Mucosa of descending colon (tissue), 3 donors: ENCODE measurements around the gene STIL. TPM values are rescaled to one million over a fixed set of nuclear protein-coding genes. Genes with fewer than 3 reads are reported as not detected.
"Not testable (repeated sequence)": the region's sequence is repeated elsewhere in the genome, so short reads cannot be mapped to it uniquely, and the experiment has no call there.

ENCODE experiments used
- ATAC-seq: fragments of 200-7000 bp; cut with Tn5 transposase; one replicate; pipeline ENCODE4 v1.9.1; 2020; ENCODE audit warnings: mild to moderate bottlenecking, moderate library complexity
- DNase-seq, 3 donors: peaks; one replicate each; pipeline ENCODE4 v3.0.0-alpha.2; 2020
- H3K36me3 ChIP-seq: fragments of 200-600 bp; one replicate; pipeline ENCODE4 v1.8.0; 2021; ENCODE audit warnings: low read depth, mild to moderate bottlenecking
- H3K4me1 ChIP-seq: fragments of 200-600 bp; one replicate; pipeline ENCODE4 v1.8.0; 2021; ENCODE audit warnings: low read depth, mild to moderate bottlenecking
- H3K4me3 ChIP-seq: fragments of 200-600 bp; one replicate; pipeline ENCODE4 v1.8.0; 2021; ENCODE audit warnings: mild to moderate bottlenecking
- H3K9me3 ChIP-seq: fragments of 200-600 bp; one replicate; pipeline ENCODE4 v1.8.0; 2021; ENCODE audit warnings: mild to moderate bottlenecking
- intact Hi-C, 2 donors: fragments of 100-400 bp; cut with DNase I in 1 of 2; cut with micrococcal nuclease in 1 of 2; formaldehyde crosslinking; loops; one replicate each; pipeline versions ENCODE4 v1.11.0 to v1.11.1; 2022; cut with DNase I, micrococcal nuclease
- total RNA-seq, 3 donors: library from RNA; stranded (reverse); fragmentation: NEBNext Ultra II Directional in 2 of 3; extraction: Animal tissue kit (Norgen Biotek cat#: 25700) in 2 of 3; gene quantifications; one replicate each; pipeline versions ENCODE4 v1.2.1 to v1.2.4, GENCODE V29; 2021 to 2023
- TF ChIP-seq, protein P1 (sequence below): fragments of 200-600 bp; IDR thresholded peaks from one replicate; pipeline ENCODE4 v1.8.0; 2022; ENCODE audit warnings: antibody characterized with exemption, mild to moderate bottlenecking
- donor health status: DM: no; HTN: no; CAD: no; lungs with moderate emphysema.
- donor health status: DM: no; HTN: no; CAD: no.
- donor health status: DM: no; HTN: yes; CAD: no.

Gene STIL
- total RNA-seq, 3 donors from 2014 or later: 4.8 to 13.1 (median 9.6) TPM

DNA sequence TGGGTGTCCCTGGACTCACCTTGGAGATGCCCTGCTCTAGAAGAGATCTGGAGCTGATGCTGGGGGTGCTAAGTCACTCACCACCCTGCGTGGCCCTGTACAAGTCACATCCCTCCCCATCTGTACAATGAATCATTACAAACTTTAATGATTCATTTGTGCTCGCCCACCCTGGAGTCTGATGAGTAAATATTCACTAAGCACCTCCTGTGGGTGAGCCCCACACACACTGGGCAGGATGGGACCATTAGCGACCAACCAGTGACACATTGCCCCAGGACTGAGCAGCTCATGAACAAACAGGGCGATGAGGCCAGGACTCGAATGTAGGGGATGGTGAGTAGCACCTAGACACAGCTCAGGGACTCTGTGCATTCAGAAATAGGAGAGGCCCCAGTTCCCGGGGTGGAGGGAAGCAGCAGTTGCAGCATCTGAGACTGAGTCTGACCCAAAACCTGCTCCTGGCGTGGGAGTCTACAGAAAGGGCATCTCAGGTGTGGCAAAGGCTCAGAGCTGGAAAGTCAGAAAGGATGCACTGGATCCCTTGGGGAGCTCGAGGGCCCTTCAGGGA lies 106.1 kb downstream of the STIL start:
- H3K9me3 ChIP-seq: no peaks in the 10 kb centered on the region
- H3K4me3 ChIP-seq: no peak overlapping the region
- no peaks in the 10 kb centered on the region for H3K4me1 ChIP-seq
- ATAC-seq (no peak), DNase-seq (no peak)
- TF ChIP-seq, protein P1, sequence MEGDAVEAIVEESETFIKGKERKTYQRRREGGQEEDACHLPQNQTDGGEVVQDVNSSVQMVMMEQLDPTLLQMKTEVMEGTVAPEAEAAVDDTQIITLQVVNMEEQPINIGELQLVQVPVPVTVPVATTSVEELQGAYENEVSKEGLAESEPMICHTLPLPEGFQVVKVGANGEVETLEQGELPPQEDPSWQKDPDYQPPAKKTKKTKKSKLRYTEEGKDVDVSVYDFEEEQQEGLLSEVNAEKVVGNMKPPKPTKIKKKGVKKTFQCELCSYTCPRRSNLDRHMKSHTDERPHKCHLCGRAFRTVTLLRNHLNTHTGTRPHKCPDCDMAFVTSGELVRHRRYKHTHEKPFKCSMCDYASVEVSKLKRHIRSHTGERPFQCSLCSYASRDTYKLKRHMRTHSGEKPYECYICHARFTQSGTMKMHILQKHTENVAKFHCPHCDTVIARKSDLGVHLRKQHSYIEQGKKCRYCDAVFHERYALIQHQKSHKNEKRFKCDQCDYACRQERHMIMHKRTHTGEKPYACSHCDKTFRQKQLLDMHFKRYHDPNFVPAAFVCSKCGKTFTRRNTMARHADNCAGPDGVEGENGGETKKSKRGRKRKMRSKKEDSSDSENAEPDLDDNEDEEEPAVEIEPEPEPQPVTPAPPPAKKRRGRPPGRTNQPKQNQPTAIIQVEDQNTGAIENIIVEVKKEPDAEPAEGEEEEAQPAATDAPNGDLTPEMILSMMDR: no peak
- H3K36me3 ChIP-seq: no peaks in the 10 kb centered on the region
- intact Hi-C loops: no loop called here

DNA sequence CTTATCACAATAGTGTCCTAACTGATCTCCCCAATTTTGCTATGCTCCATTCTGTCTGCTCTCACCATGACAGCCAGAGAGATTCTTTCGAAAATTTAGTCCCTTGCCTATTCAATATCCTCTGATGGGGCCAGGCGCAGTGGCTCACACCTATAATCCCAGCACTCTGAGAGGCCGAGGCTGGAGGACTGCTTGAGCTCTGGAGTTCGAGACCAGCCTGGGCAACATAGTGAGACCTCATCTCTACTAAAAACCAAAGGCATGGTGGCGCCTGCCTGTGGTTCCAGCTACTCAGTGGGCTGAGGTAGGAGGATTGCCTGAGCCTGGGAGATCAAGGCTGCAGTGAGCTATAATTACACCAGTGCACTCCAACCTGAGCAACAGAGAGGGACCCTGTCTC lies 108.0 kb downstream of the STIL start:
- Histone ChIP-seq H3K36me3 (no peaks in the 10 kb centered on the region), H3K4me3 (no peak overlapping the region), H3K9me3 (no peaks in the 10 kb centered on the region), H3K4me1 (no peaks in the 10 kb centered on the region)
- DNase-seq (no peak), ATAC-seq (no peak)
- TF ChIP-seq, protein P1: no peak
- intact Hi-C loops: no loop called here

DNA sequence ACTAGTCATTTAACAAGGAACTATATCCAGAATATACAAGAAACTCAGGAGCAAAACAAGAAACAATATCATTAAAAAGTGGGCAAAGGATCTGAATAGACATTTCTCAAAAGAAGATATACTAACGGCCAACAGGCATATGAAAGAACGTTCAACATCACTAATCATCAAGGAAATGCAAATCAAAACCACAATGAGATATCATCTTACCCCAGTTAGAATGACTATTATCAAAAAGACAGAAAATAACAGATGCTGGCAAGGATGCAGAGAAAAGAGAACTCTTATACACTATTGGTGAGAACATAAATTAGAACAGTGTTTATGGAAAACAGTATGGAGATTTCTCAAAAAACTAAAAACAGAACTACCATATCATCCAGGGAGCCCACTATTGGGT lies 110.4 kb downstream of the STIL start:
- intact Hi-C loops, DNase-seq, H3K4me3 ChIP-seq, ATAC-seq, H3K36me3 ChIP-seq, H3K9me3 ChIP-seq, H3K4me1 ChIP-seq: not testable (repeated sequence)

DNA sequence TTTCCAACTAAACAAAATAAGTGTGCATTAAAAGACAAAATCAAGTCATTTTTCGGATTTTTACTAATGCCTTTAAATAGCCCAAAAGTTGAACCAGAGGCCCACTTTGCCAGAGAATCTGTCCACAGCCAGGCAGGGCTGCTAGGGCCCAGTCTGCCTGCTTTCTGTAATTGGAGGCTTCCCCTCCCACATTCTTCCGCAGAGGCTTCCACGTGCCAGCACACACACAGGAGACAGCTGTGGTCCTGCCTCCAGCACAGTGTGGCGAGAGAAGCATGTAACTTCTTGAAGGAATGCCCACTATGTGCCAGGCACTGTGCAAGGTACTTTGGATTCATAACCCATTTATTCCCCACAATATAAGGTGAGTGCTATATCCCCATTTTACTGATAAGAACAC lies 112.8 kb downstream of the STIL start:
- DNase-seq (no peak), ATAC-seq (no peak)
- TF ChIP-seq, protein P1: no peak

More for the DNA sequence above, 112.8 kb downstream of the STIL start:
- H3K4me1 ChIP-seq: no peaks in the 10 kb centered on the region
- intact Hi-C loops: no loop called here
- H3K36me3 ChIP-seq: no peaks in the 10 kb centered on the region
- H3K4me3 ChIP-seq: no peak overlapping the region
- no peaks in the 10 kb centered on the region for H3K9me3 ChIP-seq

Other genes with a start within 250 kb of the STIL start
- gene CYP4Z1, start 246.9 kb downstream of the STIL start, total RNA-seq: under 1 TPM in 2 of 3 donors, not detected in 1; 0.19 to 0.55 TPM
- not detected for gene CYP4A22, start 176.7 kb downstream of the STIL start, total RNA-seq
- 100 to 1,000 TPM in 1 of 3 donors, 10 to 100 TPM in 2; 40.9 to 173 (median 64.4) TPM for gene PDZK1IP1, start 124.1 kb downstream of the STIL start, total RNA-seq
- 1 to 10 TPM; 1.2 to 3.0 (median 2.4) TPM for gene TAL1, start 81.9 kb downstream of the STIL start, total RNA-seq
- 100 to 1,000 TPM; 159 to 226 (median 223) TPM for gene CMPK1, start 19.6 kb upstream of the STIL start, total RNA-seq
- gene FOXE3, start 102.1 kb upstream of the STIL start, total RNA-seq: under 1 TPM in 2 of 3 donors, not detected in 1; 0.23 to 0.39 TPM
- gene FOXD2, start 123.9 kb upstream of the STIL start, total RNA-seq: 10 to 100 TPM in 2 of 3 donors, 1 to 10 TPM in 1; 7.7 to 24.8 (median 17.1) TPM